Coronary artery (tissue), 2 donors: ENCODE data around the gene CDH23.
A peak's percentile ranks its signal among the peaks of the same experiment; 100 is the strongest.

Source experiments
- DNase-seq: peaks from one replicate; pipeline ENCODE4 v3.0.0-alpha.2; 2017; ENCODE audit warnings: low spot score
- H3K27ac ChIP-seq, 2 donors: fragments of 200-600 bp; sonication (generic); one replicate each; pipeline ENCODE4 v1.5.1; 2016 to 2019
- H3K4me3 ChIP-seq: fragments of 200-600 bp; sonication (generic); 2 replicates; pipeline ENCODE4 v1.5.1; 2016; ENCODE audit warnings: mild to moderate bottlenecking, moderate library complexity
- TF ChIP-seq, protein P1 (sequence below): fragments of 200-600 bp; sonication (generic); IDR thresholded peaks from one replicate; pipeline ENCODE4 v1.5.1; 2019; ENCODE audit warnings: antibody characterized with exemption

The CDH23 gene

DNA sequence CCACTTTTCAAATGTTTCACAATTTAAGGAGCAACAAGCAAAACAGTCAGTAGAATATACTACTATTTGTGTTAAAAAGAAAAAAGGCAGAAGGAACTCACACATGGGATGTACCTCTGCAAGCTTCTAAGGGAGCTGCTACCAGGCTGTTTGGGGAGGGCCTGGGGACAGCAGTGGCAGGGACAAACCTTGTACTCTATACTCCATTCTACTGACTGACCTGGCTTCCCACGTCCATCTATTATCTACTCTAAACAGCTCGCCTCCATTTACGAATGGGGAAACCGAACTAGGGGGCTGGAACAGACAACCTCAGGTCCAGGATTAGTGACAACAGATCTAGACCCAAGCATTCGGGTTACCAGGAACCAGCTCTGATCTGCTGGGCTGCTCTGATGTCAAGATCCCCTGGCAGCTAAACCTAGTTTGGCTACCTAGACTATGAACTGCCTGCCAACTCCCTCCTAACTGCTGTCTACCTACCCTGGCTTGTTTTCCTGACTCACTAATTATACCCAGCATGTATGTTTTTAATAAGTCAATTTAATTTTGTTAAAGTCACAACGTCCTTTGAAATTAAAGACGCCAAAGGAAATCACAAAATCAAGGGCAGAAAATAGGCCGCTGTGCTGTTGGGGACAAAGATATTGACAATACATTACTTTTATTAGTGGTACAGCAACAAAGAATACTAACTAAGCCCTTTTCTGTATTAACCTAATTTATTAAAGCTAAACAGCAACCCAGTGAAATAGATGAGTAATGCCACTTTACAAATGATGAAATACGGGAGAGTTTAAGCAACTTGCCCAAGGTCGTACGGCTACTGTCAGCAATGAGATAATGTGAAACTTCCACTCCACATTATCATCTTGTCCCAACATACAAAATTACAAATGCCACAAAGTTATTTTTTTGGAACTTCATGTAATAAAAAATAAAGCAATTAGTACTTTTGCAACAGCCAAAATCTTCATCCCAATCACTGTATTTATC, 449.0 kb downstream of the CDH23 start:
- TF ChIP-seq, protein P1, sequence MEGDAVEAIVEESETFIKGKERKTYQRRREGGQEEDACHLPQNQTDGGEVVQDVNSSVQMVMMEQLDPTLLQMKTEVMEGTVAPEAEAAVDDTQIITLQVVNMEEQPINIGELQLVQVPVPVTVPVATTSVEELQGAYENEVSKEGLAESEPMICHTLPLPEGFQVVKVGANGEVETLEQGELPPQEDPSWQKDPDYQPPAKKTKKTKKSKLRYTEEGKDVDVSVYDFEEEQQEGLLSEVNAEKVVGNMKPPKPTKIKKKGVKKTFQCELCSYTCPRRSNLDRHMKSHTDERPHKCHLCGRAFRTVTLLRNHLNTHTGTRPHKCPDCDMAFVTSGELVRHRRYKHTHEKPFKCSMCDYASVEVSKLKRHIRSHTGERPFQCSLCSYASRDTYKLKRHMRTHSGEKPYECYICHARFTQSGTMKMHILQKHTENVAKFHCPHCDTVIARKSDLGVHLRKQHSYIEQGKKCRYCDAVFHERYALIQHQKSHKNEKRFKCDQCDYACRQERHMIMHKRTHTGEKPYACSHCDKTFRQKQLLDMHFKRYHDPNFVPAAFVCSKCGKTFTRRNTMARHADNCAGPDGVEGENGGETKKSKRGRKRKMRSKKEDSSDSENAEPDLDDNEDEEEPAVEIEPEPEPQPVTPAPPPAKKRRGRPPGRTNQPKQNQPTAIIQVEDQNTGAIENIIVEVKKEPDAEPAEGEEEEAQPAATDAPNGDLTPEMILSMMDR = no peak
- Histone ChIP-seq H3K4me3 (no peak overlapping the region), H3K27ac (peak overlapping the region in 1 of 2 donors; percentile 29)
- no peak for DNase-seq

DNA sequence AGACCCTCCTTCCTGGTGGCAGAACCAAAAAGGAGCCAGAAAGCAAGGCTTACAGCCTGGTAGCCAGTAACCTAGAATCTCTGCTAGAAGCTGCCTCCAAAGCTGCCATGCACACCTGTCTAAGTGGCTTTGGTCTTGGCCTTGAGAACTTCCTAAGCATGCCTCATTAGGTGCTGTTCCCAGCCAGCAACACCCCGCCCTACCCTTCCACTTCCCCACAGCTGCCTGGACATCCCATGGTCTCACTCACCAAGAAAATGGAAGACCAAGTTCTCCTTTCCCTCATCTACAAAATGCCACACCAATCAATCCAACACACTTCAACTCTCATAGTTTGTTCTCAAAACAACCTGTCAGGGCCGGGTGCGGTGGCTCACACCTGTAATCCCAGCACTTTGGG, 450.1 kb downstream of the CDH23 start:
- TF ChIP-seq, protein P1 = no peak
- no peak for DNase-seq
- H3K27ac ChIP-seq = peak overlapping the region in 1 of 2 donors; percentile 4
- no peak overlapping the region for H3K4me3 ChIP-seq

DNA sequence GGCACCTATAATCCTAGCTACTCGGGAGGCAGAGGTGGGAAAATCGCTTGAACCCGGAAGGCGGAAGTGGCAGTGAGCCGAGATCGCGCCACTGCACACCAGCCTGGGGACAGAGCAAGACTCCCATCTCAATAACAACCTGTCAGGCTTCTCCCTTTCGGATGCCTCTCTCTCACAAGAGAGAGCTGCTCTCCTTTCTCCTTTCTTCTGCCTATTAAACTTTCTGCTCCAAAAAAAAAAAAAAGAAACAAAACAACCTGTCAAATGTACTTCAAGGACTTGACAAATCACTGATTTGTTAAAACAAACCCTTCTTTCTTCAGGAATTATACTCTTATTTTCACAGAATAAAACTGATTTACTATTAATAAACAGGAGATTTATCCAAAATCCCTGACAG, 450.7 kb downstream of the CDH23 start:
- no peak overlapping the region for H3K4me3 ChIP-seq
- H3K27ac ChIP-seq = peak overlapping the region in 1 of 2 donors; percentile 4
- no peak for DNase-seq
- TF ChIP-seq, protein P1 = no peak

DNA sequence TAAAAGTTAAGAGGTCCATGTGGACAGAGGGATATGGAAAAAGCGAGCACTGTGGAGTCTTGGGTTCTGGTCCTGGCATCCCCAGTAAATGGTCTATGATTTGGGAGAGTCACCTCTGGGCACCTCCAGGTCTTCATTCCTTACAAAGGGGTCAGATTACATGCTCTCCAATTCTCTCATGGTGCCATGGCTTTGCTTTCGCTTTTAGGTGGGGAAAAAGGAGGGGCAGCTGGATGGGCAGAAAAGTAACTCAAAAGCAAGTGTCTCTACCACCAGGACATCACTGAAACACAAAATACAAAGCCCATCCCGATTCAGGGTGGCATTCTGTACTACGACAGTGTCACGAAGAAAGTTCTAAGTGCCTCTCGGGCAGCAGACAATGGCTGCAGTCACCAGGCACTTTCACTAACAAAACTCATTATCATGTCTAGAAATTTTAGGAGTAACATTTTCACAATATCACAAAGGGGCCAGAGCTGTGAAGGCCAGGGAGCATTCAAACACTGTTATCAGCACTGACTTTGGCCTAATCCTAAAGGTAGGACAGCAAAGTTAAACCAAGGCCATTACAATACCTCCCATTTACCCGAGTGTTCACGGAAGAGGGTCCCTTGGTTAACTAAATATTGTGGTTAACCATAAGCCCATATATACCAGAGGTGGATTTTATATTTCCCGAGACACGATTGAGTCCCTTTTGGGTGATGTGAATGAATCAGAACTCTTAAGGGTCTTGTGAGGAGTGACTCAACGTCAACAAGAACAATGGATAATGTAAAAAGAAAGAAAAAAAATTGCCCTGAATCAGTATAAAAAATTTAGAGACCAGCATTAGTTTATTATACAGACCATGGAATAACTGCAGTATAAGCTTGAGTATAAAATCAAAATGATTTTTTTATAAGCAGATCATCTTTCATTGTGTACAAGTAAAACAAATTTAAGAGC, 451.9 kb downstream of the CDH23 start:
- no peak for DNase-seq
- peak overlapping the region; percentile 77 for H3K4me3 ChIP-seq
- TF ChIP-seq, protein P1 = no peak
- H3K27ac ChIP-seq = peak overlapping the region; percentile 13 to 86

DNA sequence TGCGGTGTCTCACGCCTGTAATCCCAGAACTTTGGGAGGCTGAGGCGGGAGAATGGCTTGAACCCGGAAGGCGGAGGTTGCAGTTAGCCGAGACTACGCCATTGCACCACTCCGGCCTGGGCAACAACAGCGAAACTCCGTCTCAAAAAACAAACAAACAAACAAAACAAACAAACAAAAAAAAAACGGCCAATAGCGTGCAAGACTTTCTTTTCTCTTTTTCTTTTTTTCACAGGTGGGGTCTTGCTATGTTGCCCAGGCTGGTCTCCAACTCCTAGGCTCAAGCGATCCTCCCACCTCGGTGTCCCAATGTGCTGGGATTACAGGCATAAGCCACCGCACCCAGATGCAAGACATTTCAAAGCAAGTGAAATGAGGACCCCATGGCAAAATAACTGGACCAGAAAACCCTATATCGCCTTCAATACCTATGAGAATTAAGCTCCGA, 452.8 kb downstream of the CDH23 start:
- TF ChIP-seq, protein P1 = no peak
- H3K4me3 ChIP-seq = peak overlapping the region; percentile 77
- no peak for DNase-seq
- H3K27ac ChIP-seq = peak overlapping the region; percentile 86 to 96

DNA sequence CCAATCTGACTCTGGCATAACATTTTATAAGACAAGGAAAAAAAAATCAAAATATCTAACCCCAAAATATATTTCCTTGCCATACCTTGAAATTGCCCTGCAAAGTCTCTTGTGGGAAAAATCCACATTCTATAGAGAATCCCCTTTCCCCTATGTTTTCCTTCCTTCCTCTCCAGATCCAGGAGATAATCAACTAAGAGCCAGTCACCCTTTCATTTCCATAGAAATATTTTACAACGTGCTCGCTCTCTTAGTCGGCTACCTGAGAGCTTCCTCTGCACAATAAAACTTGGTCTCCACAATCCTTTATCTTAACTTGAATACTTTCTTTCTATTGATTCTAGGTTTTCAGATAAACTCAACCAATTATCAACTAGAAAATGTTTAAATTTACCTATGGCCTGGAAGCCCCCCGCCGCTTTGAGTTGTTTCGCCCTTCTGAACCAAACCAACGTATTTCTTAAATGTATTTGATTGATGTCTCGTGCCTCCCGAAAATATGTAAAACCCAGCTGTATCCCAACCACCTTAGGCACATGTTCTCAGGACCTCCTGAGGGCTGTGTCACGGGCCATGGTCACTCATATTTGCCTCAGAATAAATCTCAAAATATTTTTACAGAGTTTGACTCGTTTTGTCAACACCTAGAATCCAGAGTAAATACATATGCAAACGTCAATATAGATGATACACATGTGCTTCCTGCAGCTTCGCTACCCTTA, 453.5 kb downstream of the CDH23 start:
- peak overlapping the region; percentile 77 for H3K4me3 ChIP-seq
- peak overlapping the region; percentile 86 to 96 for H3K27ac ChIP-seq
- TF ChIP-seq, protein P1 = no peak
- no peak for DNase-seq
